ENCODE measurements around the gene ARL15. TPM values are rescaled to one million over a fixed set of nuclear protein-coding genes. Genes with fewer than 3 reads are reported as not detected.
A peak's percentile ranks its signal among the peaks of the same experiment; 100 is the strongest.

Gene ARL15
- polyA plus RNA-seq, 1 donor, result 24.6 TPM

DNA sequence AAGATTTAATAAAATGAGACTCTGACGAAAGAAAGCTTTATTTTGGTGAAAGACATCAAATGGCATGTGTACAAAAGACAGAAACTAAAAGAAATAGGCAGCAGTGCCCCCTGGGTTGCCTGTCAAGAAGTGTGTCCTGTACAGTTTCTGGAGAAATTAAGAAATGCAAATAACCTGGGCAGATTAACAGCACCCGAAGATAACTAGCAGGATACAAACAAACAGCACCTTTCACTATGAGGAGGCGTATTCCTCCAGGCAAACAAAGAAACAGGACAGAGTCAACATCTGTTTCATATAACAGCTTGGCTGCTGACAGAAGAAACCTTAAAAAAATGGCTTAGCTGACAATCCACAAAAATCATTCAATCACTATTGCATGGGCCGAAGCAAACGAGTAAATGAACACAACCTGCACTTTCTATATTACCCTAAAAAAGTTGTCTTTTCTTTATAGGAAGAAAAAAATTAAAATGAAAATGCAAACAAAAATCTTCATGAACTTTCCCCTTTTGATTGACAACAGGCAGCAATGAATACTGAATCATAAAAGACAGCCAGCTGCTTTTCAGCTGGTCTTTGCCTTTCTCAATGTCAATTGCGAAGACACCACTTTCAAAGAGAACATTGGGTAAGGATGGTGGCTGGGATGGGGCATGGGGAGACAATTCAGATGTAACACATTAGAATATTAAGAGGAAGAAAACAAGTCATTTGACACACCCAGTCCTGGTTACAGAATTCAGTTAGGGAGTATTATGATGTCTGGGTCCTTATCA is 162.1 kb downstream of the ARL15 start:
- peak; percentile 54 for DNase-seq

DNA sequence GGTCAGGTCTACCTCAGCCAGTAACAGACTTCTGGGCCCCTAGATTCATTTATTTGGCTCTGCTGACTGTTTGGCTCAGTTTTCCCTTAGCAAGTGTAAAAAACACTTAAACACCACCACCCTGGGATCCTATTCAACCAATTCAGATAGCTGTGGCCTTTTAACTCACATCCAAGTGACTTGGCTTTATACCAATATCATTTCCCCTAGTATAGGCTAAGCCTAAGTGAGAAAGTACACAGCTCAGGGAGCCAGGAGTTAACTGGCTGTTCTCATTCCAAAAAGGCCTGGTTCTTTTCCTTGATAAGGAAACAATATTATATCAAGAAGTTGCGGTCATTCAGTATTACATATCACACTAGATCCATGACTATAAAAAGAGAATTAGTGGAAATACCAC is 163.5 kb downstream of the ARL15 start:
- DNase-seq, result peak; percentile 30

DNA sequence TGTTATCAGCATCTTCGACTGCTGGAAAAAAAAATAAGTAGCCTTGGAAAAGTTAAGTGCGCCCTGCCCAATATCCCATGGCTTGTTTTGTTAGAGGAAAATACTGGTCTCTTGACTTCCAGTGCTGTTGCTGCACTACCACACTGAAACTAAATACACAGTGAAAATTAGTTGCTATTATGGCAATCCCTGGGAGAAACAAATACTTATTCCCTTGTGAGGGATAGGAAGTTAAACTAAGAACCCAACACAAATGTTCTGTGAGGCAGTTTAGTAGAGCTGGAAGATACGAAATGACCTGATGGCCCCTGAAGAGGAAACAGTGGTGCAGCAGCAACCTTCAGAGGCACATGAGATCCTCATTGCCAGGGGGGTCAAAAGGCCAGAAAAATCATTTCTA is 164.0 kb downstream of the ARL15 start:
- DNase-seq, result no peak

DNA sequence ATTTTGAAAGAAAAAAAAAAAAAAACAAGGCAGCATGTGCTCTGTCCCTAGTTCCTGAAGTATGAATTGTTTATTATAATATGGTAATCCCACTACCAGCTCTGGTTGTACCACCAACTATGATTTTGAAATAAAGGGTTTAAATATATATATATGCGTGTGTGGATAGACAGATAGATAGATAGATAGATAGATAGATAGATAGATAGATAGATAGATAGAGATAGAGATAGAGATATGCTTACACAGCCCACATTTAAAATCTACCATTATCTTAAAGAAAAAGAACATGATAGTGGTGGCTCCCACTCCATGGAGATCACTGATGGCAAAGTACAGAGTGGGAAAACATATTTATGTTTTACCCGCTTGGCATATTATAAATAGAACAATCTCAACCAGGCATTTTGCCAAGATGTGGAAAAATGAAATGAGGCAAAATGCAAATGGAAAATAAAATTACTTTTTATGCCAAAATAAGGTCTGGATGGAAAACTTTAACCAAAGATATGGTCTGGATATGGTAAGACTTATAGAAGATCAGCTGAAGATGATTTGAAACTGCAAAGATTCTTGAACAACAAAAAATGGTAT is 170.0 kb downstream of the ARL15 start:
- DNase-seq, result no peak

DNA sequence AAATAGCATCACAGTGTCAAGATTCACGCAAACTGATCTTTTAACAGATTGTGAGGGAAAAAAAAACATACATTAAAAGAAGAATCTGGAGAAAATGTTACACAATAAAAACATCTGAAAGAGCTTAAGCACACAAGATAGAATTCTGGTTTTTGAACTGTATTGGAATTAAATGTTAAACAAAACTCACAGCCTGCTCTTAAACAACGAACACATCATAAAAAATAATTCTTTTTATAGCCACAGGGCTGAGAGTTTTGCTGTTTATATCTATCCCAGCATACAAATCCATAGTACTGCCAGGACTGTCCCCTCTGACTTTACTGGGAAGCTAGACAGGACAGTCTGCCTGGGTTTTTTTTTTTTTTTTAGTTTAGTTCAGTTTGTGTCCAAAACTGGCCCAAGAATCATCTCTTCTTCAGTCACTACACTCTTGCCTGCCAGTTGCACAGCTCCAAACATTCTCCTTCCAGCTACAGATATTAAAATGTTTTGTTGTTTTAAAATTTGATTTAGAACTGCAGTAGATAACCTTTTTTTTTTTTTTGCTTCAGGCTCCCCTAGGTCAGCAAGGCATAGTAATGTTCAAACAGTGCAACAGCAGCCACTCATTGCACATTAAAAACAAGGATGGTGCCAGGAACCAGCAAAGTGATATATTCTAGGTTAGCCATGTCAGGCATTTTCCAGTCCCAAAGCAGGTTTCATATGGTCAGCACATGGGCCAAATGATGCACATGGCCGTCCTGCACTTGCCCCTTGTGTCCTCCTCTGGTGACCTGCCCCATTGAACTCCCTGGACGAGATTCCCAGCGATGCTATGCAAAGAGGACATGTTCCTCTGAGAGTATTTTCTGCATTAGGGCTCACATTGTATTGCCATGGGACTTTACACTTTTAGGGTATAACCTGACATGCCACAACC is 173.6 kb downstream of the ARL15 start:
- peak; percentile 83 for DNase-seq

DNA sequence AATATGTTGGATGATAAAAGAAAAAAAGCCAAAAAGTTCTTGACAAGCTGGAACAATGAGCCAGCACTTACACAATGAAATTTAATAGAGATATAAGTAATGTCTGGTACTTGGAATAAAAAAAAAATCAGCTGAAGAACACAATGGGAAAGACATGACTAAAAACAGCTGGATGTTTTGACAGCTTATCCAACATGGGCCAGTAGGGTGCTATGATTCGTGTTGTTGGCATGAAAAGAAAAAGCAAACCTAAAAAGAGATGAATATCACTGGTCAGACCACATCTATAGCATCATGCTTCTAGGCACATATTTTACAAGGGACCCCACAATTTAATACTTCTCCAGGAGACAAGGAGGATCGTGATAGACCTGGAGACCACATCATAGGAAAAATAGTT is 175.3 kb downstream of the ARL15 start:
- no peak for DNase-seq

DNA sequence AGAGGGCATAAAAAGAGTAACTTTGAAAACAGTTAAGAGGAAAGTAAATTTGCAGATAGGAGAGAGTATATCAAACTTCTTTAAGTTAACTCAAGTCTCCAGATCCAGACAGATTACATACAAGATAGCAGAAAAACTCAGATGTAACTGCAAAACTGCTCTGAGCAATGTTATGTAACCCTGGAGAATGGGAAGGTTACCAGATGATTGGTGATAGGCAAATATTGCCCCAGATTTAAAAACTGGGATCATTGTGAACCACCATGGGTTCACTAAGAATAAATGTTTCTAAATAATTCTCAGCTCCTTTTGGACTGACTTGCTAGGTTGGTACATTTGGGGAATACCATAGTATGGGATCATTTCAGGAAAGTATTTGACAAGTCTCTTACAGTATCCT is 176.5 kb downstream of the ARL15 start:
- DNase-seq, result no peak

DNA sequence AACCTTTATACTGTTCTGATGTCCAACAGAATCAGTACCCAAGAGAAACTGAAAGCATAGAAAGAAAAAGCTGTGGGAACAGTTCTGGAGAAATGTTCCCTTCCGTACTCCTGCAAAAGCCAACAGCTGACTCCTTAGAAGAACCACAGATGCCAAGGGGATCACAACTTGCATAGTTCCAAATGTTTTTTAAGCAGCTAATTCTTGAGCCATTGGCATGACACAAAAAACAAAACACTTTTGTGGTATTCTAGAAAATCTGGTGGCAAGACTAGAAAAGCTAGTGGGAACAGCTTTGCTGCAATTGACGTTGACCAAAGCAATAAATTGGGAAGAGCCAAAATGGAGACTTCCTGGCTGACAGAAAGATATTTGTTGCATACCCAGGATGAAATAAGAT is 189.9 kb downstream of the ARL15 start:
- DNase-seq, result no peak

DNA sequence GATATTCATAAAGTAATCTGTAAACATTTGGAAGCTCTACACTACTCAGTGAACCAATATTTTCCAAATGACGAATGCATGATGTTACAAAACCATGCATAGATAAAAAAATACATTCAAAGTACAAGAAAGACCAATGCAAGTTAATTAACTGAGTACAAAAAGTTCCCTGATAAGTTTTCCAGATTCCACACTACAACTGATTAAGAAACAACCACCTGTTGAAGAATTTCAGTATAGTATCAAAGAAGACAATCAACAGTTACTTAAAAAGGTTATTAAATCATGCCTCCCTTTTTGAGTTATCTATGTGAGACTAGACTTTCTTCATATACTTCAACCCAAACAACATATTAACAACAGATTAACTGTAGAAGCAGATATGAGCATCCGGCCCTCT is 192.4 kb downstream of the ARL15 start:
- DNase-seq, result no peak

DNA sequence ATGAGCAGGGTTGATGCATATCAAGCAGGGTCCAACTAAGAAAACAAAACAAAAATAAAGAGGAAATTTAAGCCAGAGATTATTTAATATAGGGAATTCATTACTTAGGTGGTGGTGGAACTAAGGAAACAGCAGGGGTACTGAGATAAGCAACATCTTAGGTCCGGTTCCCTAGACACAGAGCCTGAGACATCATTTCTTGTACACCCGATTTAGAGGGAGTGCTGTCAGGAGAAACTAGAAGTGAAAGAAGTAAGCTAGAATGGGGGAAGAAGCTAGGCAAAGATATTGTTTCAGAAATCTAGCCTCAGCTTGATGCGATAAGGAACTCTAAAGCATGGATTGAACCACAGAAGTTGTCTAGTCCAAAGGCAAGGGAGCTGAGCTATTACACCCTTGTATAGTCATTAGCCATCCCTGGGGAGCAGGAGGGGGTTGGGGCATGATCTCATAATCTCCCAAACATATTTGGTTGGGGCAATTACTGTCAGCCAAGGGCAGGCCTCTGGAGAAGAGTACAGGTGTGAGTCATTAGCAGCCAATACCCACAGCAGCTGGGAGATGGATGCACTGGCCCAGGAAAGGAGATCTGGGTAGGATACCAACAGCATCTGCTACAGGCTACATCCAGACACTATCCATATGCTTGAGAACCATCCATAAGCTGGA is 194.5 kb downstream of the ARL15 start:
- DNase-seq, result no peak

DNA sequence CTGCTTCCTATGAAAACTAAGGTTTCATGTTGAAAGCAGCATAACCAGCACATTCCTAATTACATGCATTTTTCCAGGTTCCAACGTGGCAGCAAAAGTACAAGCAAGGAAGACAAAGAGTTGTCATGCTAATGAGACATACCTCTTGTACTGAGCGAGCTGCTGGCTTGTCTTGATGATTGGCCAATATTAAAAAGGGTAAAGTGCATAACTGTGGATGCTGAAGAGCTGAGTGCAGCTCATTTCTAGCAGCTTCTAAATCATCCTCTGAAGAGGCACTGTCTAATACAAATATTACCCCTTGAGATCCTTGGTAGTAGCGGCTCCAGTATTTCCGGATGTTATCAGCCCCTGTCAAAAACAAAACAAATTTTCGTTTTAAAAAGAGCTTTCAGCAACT is 197.3 kb downstream of the ARL15 start:
- DNase-seq, result no peak

DNA sequence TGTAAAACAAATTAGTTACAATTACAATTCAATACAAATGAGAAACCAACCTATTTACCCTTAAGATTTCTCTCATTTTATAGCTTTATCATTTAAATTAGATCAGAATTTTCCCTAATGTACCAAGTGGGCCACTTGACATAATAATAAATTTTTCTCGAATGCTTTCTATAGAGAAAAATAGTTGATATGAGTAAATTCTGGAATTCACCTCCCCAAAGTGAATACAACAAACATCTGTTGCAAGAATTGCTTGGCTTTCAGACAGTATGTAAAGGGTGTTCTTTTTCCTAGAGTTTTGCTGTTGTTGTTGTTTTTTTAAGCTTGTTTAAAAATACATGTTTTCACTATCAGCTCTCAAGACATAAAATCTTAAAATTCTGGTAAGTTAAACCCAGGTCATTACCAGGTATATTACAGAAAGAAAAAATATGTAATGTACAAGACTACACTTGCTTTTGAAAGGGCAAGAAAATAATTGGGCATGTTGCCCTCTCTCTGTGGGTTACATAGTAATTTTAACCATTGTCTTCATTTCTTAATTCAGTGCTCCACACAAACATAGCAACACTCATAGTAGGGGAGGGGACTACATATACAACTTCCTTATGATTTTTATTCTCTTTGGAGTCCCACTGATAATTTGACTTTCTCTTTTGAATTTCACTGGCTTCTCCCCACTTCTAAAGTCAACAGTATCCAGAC is 200.6 kb downstream of the ARL15 start:
- DNase-seq, result no peak

DNA sequence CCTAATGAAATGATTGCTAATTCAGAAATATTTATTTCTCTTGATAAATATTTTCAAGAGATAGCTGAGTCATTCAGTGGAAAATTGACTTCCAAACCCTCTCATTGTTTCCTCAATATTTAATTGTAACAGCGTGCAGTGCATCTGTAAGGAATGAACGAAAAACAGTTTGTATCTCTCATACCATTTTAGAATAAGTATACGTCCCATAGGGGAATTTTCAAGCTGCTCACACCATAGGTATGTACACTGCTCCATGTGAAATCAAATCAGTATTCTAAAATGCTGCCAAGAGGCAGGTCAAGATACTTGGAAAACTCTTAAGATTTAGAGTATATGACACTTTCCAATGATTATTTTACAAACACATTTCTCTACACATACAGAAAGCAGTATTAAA is 202.2 kb downstream of the ARL15 start:
- DNase-seq, result no peak

DNA sequence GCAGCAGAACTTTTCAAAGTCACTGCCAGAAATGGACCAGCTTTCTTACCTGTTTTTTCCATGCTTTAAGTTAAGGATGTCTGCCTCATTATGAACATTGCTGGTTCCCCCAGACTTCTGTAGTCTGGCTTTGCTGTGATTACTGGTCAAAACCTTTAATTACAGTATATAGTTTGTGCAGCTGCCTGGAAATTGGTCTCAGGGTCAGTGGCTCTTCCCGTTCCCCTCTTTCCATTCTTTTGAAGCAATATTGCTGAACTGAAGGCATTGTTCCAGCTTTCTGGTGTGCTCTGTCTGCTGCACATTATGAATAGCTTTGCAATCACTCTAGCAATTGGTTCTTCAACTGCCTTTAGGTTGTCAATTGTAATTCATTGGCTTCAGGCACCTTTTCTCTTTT is 206.5 kb downstream of the ARL15 start:
- DNase-seq, result no peak

DNA sequence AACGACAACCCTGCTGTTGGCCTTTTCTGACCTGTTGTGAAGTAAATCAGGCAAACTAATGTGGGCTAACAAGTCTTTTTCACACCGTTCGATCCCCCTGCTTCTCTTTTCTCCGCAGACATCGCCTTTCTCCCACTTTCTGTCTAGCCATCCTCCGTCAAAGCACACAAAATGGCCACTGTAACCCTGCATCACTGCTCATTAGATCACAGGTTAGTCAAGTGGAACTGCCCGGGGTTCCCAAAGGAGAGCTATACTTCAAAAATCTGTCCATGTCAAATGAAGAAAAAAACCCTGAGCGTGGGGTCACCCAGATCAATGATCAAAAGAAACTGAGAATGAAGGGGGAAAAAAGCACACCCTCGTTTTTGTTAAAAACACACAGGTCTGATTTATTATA is 212.1 kb downstream of the ARL15 start:
- DNase-seq, result no peak

DNA sequence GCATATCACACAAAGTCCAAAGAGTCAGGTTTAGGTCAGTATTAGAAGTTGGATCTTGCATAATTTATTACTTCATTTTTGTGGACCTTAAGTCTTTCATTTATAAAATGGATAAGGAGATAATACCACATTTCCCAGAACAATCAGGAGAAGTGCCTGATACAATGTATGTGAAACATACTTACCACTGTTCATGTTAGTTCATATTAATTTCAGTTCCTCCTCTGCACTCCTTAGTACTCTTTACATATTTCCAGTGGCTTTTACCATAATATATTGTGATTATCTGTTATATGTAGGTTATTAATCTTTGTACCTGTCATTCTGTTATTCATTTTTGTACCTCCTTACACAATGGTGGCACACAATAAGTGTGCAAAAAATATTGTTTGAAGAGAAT is 214.4 kb downstream of the ARL15 start:
- DNase-seq, result no peak

DNA sequence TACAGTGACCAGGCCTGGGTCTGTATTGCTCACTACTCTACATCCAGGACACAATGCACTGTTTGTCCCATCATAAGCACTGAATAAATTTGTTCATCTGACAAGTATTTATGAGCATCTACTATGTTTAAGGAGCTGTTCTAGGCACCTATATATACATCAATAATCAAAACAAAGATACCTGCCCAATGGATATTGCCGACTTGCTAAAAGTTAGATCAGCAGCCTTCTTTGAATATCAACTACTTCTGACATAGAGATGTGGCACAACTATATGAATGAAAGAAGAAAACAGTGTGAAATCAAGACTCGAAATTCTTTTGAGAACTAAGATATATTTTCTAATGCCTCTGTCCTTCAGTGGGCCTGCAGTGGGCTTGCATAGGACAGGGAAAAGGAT is 215.7 kb downstream of the ARL15 start:
- no peak for DNase-seq

DNA sequence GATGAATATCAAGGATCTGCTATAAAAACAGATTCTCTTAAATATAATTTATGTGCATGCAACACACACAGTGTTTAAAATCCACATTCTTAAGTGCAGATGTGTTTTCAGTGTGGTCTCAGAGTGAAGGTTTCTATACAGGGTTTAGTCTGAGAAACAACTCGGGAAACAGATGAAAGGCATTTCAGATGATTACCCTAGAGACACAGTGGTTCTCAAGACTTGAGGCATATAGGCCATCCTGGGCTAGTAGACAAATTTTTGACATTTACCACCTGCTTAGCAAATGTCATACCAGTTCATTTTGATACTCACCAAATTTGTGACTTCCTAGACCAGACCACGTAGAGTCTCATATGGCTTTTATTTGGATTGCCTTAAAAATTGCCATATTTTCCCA is 216.5 kb downstream of the ARL15 start:
- no peak for DNase-seq

DNA sequence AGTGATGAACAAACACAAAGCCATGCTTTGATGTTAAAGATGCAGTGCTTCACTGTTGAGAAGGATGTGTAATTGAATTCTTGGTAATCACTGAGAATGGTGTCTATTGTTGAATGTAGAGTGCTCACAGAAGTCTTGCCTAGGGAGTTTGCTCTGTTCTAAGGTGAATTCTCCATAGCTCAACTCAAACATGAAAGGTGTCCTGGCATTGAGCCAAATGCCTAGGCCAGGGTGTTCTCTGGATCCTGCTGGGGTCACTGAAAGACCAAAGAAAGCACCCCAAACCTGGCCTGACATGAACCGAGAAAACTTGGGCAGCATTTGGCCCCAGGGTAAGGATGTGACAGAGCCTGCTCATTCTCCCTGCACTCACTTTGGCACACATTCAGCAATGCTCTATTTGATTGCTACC is 217.3 kb downstream of the ARL15 start:
- DNase-seq, result no peak

DNA sequence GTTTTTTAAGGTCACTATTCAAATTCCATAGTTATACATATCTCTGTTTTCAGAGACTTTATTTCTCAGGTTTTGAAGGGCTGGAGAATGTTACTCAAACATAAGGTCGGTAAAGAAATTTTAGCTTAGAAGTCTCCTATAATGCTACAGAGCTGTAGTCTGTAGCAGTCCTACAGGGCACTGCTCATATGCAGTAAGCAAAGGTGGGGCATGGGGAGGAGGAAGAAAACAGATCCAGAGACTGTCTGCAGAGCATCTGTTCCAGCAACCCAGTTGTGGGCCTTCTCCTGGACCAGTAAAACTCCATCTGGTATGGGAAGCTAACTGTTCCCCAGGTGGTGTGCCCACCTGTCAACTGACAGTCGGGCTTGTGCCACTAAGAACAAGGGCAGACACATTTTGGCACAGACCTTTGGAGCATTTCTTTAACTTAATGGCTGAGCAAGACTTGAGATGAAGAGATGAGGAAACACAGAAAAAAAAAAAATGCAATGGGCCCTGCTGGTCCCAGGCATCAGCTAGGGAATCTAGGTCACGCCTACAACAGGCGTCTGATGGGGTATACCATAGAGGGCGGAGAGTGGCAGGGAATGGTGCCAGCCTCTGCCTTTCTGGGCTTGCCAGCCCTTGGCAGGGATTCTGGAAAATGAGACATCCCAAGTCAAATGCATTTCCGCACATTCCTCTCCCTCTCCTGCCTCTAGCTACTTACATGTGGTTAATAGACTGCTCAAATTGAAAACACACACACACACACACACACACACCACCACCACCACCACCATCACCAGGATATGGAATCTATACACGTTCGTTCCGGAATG is 218.9 kb downstream of the ARL15 start:
- no peak for DNase-seq

DNA sequence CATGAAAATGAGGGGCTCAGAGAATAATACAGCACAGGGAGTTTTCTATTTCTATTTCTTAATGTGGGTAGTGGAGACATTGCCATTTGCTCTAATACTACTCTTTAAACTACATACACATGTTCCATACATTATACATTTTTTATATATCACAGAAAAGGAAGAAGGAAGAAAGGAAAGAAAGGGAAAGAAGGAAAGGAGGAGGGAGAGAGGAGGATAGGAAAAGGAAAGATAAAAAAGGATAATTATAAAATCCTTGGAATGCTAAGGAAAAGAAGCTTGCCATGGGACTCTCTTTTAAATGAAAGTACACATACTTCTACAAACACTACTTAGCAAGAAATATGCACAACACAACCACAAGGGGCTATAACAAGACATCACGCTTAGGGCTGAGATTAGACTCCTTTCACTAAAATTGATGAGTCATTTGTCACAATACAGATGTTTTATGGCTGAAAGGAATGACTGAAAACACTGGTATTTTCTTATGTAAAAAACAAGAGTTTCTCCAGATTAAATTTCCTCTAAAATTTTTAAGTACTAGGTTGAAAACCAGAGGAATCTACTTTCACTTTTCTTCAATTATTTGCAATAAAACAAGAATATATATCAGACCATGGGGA is 219.8 kb downstream of the ARL15 start:
- no peak for DNase-seq
